SH-SY5Y (cell line): Measurements from ENCODE around the gene DNAI4.

Experiments used
- GATA2 ChIP-seq: IDR thresholded peaks from 2 replicates; pipeline ENCODE4 v1.6.1; 2011; ENCODE audit warnings: mild to moderate bottlenecking, low read depth, low read length
- GATA3 ChIP-seq: IDR thresholded peaks from 2 replicates; pipeline ENCODE4 v1.6.1; 2011; ENCODE audit warnings: low read depth, mild to moderate bottlenecking, low read length, moderate library complexity

The DNAI4 gene

GRCh38 chr1:66873111-66873510 is 51.5 kb downstream of the DNAI4 start:
- TF ChIP-seq GATA3 (no peak), GATA2 (no peak)

DNA sequence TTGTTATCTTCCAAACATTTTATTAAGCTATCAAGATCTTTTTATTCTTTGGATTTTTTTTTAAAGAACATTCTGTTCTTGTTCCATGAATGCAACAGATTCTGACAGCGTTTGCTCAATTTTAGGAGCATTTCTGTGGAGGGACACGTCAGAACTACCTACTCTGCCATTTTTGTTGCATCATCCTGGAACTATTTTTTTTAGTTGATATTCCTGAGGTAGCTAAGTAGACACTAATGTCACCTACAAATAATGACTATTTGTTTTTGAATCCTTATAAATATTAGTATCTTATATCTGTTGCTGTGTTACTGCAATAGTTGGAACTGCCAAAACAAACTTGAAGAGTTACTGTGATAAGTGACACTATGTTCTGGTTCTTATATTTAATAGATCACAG is 57.2 kb downstream of the DNAI4 start:
- TF ChIP-seq GATA2 (no peak), GATA3 (no peak)

GRCh38 chr1:66860529-66860928 is 64.1 kb downstream of the DNAI4 start:
- no peak for TF ChIP-seq GATA3
- no peak for TF ChIP-seq GATA2

- TF ChIP-seq GATA2 (no peak), GATA3 (no peak)
Measured at GRCh38 chr1:66853379-66853778, 71.3 kb downstream of the DNAI4 start.

- TF ChIP-seq GATA3 (no peak), GATA2 (no peak)
Measured at GRCh38 chr1:66852870-66853269, 71.8 kb downstream of the DNAI4 start.

DNA sequence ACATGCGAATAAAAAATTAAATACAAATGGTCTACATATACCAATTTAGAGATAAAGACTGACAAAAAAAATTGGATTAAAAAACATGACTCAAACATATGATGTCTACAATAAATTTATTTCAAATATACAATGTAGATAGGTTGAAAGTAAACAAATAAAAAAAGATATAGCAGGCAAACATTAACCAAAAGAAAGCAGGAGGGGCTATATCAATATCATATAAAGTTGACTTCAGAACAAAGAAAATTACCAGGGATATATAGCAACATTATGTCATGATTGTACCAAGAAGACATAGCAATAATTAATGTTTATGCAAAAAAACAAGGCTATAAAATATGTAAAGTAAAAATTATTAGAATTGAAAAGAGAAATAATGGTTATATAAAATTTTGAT is 73.7 kb downstream of the DNAI4 start:
- TF ChIP-seq GATA3 (no peak), GATA2 (no peak)

GRCh38 chr1:66848193-66848592 is 76.5 kb downstream of the DNAI4 start:
- no peak for TF ChIP-seq GATA2
- TF ChIP-seq GATA3, result no peak

GRCh38 chr1:66840929-66841328 is 83.7 kb downstream of the DNAI4 start:
- TF ChIP-seq GATA2 (no peak), GATA3 (no peak)

DNA sequence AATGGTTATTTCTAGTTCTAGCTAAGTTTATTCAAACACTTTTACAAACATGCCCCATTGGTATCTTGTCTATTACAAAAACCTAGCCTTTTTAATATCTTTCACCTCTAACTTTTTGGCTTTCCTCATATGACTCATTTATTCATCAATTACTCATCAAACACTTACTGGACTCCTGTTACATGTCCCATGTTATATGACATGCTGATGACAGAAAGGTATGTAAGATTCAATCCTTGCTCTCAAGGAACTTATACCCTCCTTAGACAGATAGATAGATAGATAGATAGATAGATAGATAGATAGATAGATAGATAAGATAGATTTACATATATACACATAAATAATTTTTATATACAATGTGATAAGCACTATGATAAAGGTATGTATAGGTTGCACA is 89.7 kb downstream of the DNAI4 start:
- TF ChIP-seq GATA3, result no peak
- no peak for TF ChIP-seq GATA2

DNA sequence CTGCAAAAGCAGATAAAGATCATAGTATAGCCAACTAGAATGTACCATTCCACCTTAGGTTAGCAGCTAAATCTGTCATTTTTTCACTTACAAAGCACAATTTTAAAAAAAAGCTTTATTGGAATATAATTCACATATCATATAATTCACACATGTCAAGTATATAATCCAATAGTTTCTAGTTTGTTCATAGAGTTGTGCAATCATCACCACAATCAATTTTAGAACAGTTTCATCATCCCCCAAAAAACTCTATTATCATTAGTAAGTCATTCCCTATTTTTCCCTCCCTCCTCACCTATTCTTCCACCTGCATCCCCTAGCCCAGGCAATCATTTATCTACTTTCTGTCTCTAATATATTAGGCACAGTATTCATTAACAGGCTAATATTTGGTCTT is 91.5 kb downstream of the DNAI4 start:
- TF ChIP-seq GATA3 (no peak), GATA2 (no peak)

DNA sequence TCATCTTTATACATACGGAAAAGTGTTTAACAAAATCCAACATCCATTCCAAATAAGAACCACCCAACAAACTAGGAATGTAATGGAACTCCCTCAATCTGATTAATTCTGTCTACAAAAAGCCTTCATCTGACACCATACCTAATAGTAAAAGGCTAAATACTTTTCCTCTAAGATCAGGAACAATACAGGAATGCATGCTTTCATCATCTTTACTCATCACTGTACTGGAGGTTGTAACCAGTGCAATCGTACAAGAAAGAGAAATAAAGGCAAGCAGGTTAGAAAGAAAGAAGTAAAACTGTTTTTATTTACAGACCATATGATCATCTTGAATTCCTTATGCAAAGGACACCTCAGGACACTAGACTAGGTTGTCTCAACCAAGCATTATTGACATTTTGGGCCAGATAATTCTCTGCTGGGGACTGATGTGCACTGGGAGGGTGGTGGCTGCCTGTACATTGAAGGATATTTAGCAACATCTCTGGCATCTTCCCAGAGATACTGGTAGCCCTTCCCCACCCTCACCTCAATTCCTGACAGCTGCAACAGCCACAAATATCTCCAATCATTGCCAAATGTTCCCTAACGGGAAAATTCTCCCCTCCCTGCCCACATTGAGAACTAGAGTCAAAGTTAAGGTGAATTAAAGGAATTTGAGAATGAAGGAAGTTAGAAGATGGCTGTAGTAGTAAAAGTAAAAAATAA is 93.0 kb downstream of the DNAI4 start:
- TF ChIP-seq GATA2, result no peak
- no peak for TF ChIP-seq GATA3

DNA sequence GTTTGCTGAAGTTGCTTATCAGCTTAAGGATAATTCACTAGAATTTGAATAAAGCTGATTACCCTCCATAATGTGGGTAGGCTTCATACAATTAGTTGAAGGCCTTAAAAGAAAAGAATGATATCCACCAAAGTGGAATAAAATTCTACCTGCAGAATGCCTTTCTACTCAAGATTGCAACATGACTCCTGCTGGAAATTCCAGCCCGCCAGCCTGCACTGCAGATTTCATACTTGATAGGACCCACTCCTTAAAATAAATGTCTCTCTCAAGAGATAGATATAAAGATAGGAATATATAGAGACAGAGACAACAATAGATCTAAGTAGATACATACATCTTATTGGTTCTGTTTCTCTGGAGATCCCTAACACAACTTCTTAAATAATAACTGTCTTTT is 99.9 kb downstream of the DNAI4 start:
- TF ChIP-seq GATA3 (no peak), GATA2 (no peak)

DNA sequence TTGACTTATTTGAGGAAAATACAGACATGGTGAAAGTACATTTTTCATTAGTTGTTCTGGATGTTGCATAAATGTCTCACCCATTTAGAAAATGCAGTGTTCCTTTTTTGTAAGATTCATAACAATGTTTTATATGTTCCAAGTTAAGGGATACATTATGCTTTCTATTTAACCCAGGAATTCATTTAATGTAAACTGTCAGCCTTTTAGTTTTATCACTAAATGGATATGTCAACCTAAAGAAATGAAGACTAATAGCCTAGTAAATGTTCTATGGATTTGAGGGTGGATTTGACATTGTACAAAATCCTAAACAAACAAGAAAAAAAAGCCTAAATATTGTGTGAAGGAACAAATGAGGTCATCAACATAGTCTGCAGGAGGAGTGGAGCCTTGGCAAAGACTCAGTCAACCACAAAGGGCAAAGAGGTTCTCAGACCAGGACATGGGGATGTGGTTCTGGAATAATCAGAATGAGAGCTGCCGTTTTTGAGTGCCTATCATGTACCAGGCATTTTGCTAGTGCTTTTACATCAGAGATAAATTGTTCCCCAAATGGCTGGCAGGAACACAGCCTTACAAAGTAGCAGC is 114.8 kb downstream of the DNAI4 start:
- no peak for TF ChIP-seq GATA2
- TF ChIP-seq GATA3, result no peak

DNA sequence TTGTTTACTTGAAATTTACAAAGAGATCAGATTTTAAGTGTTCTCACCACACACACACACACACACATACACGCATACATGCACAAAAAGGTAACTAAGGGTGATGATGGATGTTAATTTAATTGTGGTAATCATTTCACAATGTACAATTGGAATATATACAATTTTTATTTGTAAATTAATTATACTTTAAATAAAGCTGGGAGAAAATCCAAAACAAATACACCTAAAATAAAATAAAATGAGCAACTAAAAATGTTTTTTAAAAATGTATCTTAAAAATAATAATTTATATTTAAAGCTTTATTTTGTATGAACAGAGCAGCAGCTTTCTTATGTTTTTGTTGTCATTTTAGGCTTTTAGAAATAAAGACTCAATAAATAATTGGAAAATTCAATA is 115.4 kb downstream of the DNAI4 start:
- no peak for TF ChIP-seq GATA2
